NCI-H2107 treated with DMSO at 0.1 percent for 48 hours (cell line): ENCODE data around the gene BET1L.
A peak's percentile ranks its signal among the peaks of the same experiment; 100 is the strongest.
"Not testable (repeated sequence)": the region's sequence is repeated elsewhere in the genome, so short reads cannot be mapped to it uniquely, and the experiment has no call there.

ENCODE experiments used
- DNase-seq: peaks from one replicate; lab custom pipeline; 2025; ENCODE audit not compliant: unreplicated experiment; lab: John Stamatoyannopoulos, UW

Gene BET1L

DNA sequence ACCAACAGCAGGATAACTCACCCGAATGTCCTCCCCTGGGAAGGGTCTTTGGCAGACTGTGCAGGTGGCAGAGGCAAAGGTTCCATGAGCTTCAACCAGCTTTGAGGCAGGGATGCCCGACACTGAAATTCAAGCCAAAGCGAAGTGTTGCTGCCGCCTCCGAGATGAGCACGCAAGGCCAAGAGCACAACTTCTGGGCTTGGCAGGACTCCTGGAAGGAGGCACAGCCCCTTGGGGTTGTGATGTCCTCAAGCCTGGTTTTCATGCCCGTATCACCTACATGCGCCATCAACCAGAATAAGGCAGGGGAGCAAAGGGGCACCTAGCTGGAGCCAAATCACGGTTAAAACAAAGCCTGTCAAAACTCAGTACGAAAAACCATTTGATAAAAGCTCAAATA lies 23.2 kb upstream of the BET1L start:
- DNase-seq = no peak

DNA sequence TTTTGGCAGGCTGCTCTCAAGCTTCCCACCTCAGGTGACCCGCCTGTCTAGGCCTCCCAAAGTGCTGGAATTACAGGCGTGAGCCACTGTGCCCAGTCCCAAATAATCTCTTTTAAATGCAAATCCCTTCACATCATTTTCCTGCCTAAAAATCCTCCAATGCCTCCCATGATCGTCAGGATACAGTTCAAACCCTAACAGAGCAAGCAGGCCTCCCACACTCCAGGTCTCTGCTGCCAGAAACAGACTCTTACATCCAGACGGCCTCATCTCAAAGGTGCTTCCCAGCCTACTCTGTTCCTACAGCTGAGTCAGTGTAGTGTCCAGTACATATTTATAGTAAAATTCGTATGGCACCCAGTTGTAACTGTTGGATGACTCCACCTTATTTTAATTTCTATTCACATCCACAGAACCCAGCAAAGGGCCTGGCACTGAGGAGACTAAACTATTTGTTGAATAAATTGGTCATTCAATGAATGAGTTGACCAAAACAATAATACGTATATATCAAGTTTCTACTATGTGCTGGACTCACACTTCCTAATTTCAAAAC lies 20.7 kb upstream of the BET1L start:
- DNase-seq = no peak

DNA sequence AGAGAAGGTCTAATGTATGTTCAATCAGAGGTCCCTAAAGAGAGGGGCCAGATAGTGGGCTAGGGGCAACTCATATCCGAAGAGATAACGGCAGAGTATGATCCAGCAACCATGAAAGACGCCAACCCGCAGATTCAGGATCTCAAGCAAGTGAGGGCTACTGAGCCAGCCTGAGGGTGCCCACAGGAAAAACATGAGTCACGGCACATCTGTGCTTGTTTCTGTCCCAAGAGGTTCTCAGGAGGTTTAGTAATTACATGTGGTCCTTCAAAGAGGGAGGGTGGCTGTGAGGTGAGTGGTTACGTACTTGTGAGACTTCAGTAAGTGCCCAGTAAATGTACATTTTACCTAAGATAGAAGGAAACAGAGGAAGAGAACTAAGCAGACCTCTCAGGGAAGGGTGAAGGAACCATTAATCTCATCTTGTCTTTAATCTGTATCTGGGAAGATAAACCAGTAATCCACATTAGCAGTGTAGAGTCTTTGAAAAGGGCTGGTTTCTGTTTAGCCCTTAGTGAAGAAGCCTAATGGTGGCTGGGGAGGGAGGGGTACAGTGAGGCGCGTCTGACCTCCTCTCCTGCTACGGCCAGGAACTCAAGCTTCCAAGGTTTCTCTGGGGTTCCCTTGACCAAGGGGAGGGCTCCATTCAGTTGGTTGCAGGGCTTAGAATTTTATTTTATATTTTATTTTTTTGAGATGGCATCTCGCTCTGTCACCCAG lies 18.7 kb upstream of the BET1L start:
- no peak for DNase-seq

DNA sequence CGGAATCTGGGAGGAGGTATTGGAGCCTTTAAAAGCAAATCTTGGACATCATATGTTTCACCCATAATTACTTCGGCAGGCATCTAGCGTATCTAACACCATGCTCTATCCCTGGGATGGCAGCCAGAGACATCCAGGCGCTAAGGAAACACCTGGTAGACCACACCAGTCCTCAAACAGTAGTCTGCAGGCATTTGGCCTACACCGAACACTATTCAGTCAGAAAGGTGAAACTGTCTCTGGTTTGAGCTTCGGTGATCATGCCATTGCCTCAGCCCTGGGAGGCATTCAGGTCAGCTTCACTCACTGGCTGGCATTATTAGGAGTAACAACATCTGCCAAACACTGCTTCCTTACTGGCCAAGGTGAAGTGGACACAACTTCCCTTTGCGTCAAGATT lies 17.2 kb upstream of the BET1L start:
- no peak for DNase-seq

DNA sequence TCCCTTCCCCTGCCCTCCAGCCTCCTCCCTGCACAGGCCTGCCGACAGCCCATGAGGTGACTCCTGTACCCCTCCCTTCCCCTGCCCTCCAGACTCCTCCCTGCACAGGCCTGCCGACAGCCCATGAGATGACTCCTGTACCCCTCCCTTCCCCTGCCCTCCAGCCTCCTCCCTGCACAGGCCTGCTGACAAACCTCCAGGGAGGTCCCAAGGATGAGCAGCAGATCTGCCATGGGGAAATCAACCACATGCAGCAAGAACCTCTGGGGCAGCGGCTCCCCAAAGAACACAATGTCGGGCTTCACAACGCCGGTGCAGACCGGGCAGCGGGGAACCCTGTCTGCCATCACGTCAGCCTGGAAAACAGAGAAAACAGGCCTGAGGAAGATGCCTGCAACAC lies 16.7 kb upstream of the BET1L start:
- no peak for DNase-seq

DNA sequence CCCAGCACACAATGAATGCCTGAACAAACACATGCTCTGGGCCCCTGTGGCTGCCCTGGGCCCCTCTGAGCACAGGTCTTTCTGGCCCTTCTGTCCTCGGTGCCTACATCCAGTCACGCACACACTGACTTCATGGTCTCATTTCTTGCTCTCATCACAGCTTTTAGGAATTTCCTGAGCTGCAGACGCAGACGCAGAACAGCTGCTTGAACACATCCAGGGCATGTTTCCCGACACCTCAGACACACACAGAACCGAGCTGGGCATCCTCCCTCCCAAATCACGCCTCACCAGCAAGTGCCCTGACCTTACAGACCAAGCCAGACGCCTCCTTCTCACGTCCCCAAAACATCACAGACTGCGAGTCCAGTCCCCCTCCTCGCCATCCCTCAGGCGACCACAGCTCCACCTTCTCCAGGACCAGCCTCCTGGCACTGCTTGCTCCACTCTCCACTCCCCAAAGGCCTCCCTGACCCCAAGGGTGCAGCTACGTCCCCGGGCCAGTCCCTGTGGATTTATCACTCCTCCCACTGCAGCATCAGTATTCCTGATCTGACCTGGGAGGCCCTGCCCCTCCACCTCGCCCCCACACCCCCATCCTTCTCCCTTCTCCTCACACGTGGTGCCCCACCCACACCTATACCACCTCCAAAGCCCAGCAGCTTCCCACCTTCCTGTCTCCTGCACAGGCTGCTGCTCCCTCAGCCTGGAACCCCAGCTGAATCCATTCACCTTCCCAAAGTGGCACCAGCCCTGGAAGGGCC lies 16.0 kb upstream of the BET1L start:
- DNase-seq = no peak

DNA sequence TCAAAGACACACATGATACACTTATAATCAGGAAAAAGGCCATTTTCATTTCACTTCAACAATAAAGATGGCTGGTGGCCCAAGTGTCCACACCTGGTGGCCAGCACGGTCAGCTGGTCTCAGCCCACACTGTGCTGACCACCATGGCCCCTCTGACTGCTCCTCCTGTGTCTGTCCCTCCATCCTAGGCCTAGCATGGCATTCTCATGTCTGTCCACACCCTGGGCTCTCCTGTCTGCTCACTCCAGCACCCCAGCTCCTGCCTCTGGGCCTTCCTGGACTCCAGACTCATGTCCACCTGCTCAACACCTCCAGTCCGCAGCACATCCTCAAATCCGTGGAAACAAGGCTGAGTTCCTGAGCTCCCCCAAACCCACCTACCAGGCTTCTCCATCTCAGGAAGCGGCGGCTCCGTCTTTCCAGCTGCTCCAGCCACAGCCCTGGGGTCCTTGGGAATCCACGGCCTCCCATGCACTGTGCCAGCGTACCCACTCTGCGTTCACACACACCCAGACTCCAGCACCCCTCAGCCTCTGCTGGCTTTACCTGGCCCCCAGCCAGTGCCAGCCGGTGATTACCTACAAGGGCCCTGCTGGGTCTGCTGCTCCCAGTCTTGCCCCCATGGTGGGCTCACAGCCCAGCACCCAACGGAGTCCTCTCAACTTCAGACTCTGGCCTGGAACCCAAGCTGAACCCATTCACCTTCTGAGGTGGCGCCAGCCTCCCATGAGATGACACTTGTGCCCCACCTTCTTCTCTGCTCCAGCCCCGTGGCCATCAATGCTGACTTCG lies 15.0 kb upstream of the BET1L start:
- no peak for DNase-seq

DNA sequence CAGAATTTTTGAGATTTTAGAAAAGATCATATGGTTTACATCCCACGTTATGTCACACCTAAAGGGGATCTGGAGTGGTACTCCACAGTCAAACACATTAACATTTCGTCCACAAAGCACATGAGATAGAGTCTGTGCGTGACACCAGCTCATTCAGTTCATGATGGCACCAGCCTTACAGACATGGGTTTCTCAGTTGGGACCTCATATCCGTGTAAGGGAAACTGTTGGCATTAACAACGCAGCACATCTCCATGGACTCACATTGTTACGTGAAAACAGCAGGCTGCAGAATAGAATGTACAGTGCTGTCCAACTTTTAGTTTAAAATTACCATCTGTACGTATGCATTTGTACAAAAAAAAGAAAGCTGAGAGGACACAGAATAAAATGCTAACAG lies 14.3 kb upstream of the BET1L start:
- no peak for DNase-seq

DNA sequence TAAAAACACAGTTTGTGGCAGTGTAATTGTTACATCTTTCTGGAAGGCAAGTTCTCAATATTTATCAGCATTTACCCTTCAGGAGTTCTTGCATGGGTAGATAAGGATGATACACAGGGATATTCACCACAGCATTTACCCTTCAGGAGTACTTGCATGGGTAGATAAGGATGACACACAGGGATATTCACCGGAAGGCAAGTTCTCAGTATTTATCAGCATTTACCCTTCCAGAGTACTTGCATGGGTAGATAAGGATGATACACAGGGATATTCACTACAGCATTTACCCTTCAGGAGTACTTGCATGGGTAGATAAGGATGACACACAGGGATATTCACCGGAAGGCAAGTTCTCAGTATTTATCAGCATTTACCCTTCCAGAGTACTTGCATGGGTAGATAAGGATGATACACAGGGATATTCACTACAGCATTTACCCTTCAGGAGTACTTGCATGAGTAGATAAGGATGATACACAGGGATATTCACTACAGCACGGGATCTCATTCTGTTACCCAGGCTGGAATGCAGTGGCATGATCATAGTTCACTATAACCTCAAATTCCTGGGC lies 13.5 kb upstream of the BET1L start:
- DNase-seq = not testable (repeated sequence)

DNA sequence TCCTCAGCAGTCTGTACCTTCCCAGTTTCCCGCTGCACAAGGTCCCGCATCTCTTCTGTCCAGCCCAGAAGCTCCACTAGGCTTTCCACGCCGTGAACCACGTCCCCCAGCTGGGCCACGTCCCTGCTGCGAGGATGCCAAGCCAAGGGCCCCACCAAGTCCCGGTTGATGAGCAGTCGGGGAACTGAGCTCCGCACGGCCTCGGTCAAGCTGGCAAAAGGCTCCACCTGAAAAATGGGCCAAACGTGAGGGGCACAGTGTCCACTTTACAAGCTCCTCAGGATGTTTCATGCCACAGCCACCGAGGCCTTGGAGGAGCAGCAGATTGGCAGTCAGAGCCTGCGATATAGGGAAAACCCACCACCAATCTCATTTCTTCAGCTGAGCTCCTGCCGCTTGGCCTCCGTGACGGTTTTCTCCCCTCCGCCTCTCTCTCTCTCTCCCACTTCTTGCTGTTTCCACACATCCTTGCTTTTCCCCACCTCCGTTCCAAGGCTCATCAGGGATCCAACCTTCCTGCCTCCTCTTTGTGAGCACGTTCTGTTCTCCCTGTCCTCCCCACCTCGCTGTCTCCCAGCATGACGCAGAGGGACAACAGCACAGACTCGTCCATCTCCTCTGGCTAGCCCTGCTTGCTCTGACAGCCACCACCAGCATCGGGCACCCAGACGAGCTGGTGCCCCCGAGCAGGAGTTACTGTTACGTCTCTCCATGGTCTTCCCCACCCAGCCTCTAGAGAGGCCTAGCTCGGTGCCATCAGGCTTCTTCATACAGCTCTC lies 11.8 kb upstream of the BET1L start:
- no peak for DNase-seq

DNA sequence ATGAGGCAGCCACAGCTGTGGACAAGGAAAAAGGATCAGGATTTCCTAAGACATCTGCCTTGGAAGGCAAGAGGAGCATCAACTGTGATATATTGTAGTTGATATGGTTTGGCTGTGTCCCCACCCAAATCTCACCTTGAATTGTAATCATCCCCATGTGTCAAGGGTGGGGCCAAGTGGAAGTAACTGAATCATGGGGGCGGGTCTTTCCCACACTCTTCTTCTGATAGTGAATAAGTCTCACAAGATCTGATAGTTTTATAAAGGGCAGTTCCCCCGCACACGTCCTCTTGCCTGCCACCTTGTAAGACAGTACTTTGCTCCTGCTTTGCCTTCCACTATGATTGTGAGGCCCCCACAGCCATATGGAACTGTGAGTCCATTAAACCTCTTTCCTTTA lies 10.5 kb upstream of the BET1L start:
- DNase-seq = no peak

DNA sequence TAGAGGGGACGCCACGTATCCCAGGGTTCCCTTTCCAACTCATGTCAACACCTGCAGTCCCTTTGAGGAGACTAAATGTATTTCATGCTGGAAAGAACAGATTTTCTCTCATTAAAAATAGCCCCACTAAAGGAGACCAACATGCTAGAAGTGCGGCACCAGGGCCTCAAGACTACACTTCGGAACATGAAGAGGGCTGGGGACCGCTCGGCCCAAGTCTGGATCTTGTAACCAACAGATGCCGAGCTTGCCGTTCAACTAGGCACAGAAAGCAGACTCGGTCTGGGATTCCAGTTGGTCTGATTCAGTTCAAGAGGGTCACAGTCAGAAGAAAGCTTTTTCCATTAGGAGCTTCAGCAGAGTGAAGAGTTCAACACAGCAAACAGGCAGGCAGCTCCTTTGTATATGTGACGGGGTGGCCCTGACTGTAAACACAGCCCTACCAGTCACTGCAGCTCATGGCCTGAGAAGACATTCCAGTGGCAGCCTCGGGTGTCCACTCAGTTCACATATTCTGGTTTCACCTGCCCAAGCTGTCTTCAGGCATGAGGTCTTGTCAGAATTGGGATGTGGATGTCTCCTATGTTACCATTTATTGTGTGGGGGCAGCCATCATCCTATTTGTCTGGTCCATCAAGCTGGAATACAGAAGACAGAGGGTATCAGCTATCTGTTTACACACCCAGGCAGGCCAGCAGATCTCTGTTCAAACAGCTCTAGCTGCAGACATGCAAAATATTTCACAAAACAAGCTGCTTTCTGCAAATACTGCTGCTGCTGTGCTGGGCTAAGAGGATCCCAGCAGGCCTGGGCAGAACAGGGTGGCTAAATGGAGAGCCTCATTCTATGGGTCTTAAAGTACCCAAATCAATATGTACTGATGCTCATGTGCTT lies 9.1 kb upstream of the BET1L start:
- DNase-seq = no peak

DNA sequence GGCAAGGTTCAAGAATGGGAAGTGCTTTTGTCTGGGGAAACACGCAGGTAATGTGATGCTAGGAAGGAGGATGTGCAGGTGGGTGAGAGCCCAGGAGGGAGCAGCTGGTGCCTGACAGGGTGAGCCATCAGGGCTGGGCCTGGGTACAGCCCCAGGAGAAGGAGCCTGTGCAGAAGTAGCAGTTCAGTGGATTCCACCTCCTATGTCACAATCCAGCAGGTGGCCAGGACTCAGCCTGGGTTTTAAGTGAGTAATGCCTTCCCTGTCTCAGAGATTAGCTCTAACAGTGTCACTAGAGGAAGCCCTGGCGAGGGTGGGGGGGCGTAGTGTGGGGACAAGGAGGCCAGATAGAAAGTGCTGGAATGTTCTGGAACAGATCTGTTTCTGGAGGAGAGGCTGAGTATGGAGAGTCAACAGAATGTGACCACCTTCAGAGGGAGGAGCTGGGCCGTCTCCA lies 8.4 kb upstream of the BET1L start:
- DNase-seq = peak; percentile 79

DNA sequence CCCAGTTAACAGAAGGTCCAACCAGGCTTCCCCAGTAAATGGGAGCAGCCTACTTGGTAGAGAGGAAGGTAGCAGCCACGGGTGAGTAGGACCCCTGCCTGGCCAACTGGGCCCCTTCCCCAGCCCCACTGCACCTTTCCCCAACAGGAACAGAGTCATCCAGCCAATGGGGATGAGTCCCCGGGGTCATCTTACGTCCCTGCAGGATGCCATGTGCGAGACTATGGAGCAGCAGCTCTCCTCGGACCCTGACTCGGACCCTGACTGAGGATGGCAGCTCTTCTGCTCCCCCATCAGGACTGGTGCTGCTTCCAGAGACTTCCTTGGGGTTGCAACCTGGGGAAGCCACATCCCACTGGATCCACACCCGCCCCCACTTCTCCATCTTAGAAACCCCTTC lies 6.9 kb upstream of the BET1L start:
- no peak for DNase-seq

DNA sequence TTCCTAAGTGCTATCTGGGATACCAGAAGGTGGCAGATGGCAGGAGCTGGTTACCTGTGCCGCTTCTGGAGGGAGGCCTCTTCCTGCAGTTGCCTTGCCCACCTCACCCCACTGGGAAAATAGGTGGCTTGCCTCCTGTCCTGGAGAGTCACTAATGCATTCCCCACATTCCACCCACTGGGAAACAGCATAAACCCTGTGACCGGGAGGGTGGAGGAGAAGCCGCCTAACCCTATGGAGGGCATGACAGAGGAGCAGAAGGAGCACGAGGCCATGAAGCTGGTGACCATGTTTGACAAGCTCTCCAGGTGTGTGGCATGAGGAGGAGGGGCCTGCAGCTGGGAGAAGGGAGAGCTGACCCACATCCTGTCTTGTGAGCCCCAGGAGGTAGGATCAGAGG lies 5.9 kb upstream of the BET1L start:
- DNase-seq = no peak

DNA sequence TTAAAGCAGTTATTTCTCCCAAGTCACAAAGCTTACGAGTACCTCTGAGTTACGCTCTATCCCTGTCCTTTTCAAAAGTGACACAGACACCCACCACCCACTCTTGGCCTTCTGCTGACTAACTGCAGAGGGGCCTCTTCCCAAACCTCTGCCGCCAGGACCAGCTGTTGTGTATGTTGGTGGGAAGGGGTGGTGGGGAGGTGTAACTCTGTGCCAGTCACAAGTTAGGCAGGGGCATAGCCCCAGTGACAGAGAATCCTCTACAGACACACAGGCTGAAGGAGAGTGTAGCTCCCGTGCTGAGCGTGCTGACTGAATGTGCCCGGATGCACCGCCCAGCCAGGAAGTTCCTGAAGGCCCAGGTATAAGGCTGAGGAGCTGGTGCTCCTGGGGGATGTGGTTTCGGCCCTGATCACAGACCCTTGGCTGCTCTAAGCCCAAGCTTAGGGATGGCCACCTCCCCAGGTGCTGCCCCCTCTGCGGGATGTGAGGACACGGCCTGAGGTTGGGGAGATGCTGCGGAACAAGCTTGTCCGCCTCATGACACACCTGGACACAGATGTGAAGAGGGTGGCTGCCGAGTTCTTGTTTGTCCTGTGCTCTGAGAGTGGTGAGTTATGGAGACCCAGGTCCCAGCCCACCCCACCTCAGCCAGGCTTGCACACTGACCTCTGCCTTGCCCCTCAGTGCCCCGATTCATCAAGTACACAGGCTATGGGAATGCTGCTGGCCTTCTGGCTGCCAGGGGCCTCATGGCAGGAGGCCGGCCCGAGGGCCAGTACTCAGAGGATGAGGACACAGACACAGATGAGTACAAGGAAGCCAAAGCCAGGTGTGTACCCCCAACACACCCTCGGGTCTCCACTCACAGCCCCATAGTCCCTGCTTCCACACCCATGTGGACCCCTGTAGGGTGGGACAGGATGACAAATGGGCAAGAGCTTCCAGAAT lies 5.2 kb upstream of the BET1L start:
- no peak for DNase-seq

DNA sequence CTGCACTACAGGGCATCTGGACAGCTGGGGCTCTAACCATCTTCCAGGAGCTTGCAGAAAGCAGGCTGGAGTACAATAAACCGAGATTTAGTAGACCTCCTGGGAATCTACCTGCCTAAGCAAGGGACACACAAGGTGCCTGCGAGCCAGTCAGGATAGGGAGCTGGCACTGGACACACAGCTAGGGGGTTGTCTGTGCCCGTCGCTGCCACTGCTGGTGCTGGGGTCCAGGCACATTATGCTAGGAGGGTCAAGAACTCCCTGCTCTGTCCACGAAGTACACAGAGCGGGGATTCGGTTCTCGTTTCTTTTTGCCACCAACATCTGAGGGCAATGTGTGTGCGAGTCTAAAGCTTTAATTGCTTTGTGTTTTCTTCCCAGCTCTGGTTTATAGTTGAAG lies 4.5 kb upstream of the BET1L start:
- DNase-seq = no peak

DNA sequence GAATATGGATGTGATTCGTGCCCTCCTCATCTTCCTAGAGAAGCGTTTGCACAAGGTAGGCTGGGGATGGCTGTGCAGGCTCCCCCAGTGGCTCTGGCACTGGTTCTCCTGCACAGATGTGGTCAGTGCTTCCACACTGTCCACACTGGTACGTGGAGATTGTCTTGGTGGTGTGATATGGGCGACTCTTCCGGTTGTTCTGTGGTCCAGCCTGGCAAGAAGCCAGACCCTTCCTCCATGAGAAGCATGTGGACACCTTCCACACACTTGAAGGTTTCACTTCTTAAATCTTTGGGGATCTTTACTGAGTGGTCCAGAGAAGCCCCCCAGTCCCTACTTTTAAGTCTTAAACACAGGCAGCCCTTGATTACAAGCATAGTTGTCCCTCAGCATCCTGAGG lies 4.1 kb upstream of the BET1L start:
- no peak for DNase-seq
